ENCODE data around the gene ATP2C2.

DNA sequence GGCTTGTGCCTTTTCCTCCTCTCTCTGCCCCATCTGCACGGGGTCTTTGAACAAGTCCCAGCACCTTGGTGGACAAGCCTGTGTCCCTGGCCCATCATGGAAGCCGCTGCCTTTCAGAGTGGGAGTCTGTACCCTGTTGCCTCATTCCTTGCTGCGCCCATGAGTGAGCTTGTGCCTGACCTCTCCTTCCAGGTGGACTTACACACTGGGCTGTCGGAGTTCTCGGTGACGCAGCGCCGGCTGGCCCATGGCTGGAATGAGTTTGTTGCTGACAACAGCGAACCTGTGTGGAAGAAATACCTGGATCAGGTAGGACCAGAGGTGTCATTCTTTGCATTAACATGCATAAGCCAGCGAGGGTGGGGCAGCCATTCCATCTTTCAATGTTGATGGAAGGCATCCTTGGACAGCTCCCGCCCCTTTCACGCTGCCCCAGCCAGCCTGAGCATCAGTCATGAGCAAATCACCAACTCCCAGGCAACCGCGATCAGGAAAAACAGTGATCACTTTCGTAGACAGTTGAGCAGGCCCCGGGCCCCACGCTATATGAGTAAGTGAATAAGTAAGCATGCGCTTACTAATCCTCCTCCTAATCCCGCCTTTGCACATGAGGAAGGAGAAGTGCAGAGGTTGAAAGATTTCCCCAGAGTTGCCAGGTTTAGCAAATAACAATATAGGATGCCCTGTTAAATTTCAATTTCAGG, 36.8 kb downstream of the ATP2C2 start:
- TF ChIP-seq, protein P1, sequence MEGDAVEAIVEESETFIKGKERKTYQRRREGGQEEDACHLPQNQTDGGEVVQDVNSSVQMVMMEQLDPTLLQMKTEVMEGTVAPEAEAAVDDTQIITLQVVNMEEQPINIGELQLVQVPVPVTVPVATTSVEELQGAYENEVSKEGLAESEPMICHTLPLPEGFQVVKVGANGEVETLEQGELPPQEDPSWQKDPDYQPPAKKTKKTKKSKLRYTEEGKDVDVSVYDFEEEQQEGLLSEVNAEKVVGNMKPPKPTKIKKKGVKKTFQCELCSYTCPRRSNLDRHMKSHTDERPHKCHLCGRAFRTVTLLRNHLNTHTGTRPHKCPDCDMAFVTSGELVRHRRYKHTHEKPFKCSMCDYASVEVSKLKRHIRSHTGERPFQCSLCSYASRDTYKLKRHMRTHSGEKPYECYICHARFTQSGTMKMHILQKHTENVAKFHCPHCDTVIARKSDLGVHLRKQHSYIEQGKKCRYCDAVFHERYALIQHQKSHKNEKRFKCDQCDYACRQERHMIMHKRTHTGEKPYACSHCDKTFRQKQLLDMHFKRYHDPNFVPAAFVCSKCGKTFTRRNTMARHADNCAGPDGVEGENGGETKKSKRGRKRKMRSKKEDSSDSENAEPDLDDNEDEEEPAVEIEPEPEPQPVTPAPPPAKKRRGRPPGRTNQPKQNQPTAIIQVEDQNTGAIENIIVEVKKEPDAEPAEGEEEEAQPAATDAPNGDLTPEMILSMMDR (IDR thresholded peaks at IDR 0.05; ENCODE audit: borderline replicate concordance, extremely low read depth, low read length, poor library complexity, severe bottlenecking): no peak
- TF ChIP-seq EZH2 (IDR thresholded peaks at IDR 0.05; ENCODE audit: borderline replicate concordance, low read depth, low read length, severe bottlenecking): no peak
